ENCODE results near the gene QRFP. TPM values are rescaled to one million over a fixed set of nuclear protein-coding genes. Genes with fewer than 3 reads are reported as not detected.

The QRFP gene
- total RNA-seq: under 1 TPM in 2 of 3 donors, not detected in 1; 0.24 to 0.87 TPM
- long read RNA-seq, donor 1: 0 reads
- long read RNA-seq, donor 2: 0 reads

GRCh38 chr9:130896233-130897014, at the start of gene QRFP:
QRFP (minus strand) TSS chr9:130896812; CDS start chr9:130893838, 2,974 bp downstream.
- intact Hi-C loops (cut with DNase I, micrococcal nuclease): no loop called here

GRCh38 chr9:130945173-130945572, 48.6 kb upstream of the QRFP start:
- Histone ChIP-seq H3K4me3 (no peak overlapping the region), H3K36me3 (ENCODE audit: low read depth) (no peaks in the 10 kb centered on the region), H3K4me1 (ENCODE audit: low read depth) (peaks cover 21% of the 10 kb centered on the region), H3K9me3 (peaks cover 6% of the 10 kb centered on the region)
- intact Hi-C loops (cut with DNase I, micrococcal nuclease): no loop called here
- DNase-seq (no peak), ATAC-seq (no peak)
- no peak for TF ChIP-seq CTCF (IDR thresholded peaks at IDR 0.05)

More at GRCh38 chr9:130896233-130897014, at the start of gene QRFP:
- no peak for TF ChIP-seq CTCF (IDR thresholded peaks at IDR 0.05)
- Histone ChIP-seq H3K36me3 (ENCODE audit: low read depth) (no peaks in the 10 kb centered on the region), H3K4me3 (no peak within 1 kb of the TSS), H3K4me1 (ENCODE audit: low read depth) (peaks cover 11% of the 10 kb centered on the region), H3K9me3 (no peaks in the 10 kb centered on the region)
- DNase-seq (peak in 2 of 3 donors; percentile 37 to 52), ATAC-seq (peak; percentile 29)

GRCh38 chr9:130944510-130945058, 48.0 kb upstream of the QRFP start:
- DNase-seq (no peak), ATAC-seq (no peak)
- Histone ChIP-seq H3K4me3 (no peak overlapping the region), H3K36me3 (ENCODE audit: low read depth) (no peaks in the 10 kb centered on the region), H3K9me3 (peaks cover 2% of the 10 kb centered on the region), H3K4me1 (ENCODE audit: low read depth) (peaks cover 22% of the 10 kb centered on the region)
- intact Hi-C loops (cut with DNase I, micrococcal nuclease): loop anchor here in 1 of 2 donors (5.0 kb wide), 1 partner anchor 242 kb away; no protein-coding TSS in a partner anchor
- no peak for TF ChIP-seq CTCF (IDR thresholded peaks at IDR 0.05)

- no peaks in the 10 kb centered on the region for H3K9me3 ChIP-seq
- intact Hi-C loops (cut with DNase I, micrococcal nuclease): loop anchor here in 1 of 2 donors (5.0 kb wide), 1 partner anchor 241 kb away; no protein-coding TSS in a partner anchor
- no peaks in the 10 kb centered on the region for H3K36me3 ChIP-seq (ENCODE audit: low read depth)
- DNase-seq: no peak
- peaks cover 27% of the 10 kb centered on the region for H3K4me1 ChIP-seq (ENCODE audit: low read depth)
- TF ChIP-seq CTCF (IDR thresholded peaks at IDR 0.05): no peak
- no peak overlapping the region for H3K4me3 ChIP-seq
- no peak for ATAC-seq
These were observed 47.2 kb upstream of the QRFP start for GRCh38 chr9:130943777-130944176.

- intact Hi-C loops (cut with DNase I, micrococcal nuclease): loop anchor here in 1 of 2 donors (5.0 kb wide), 1 partner anchor 241 kb away; no protein-coding TSS in a partner anchor
- DNase-seq (no peak), ATAC-seq (no peak)
- Histone ChIP-seq H3K4me1 (ENCODE audit: low read depth) (peaks cover 29% of the 10 kb centered on the region), H3K36me3 (ENCODE audit: low read depth) (no peaks in the 10 kb centered on the region), H3K4me3 (no peak overlapping the region), H3K9me3 (no peaks in the 10 kb centered on the region)
- TF ChIP-seq CTCF (IDR thresholded peaks at IDR 0.05): no peak
These were observed 46.6 kb upstream of the QRFP start for GRCh38 chr9:130943221-130943620.

Measured in mucosa of descending colon (tissue), 3 donors.